Measurements from ENCODE around the gene COMT.

The COMT gene

GRCh38 chr22:19997561-19998231 is 56.1 kb downstream of the COMT start:
- no peak for FAIRE-seq

- FAIRE-seq: no peak
Observed at GRCh38 chr22:19998232-19998951, 56.8 kb downstream of the COMT start.

- no peak for FAIRE-seq
Observed at GRCh38 chr22:19998991-19999820, 57.6 kb downstream of the COMT start.

GRCh38 chr22:20000246-20001081 is 58.9 kb downstream of the COMT start:
- FAIRE-seq: no peak

GRCh38 chr22:20001082-20001638 is 59.6 kb downstream of the COMT start:
- FAIRE-seq: no peak

- FAIRE-seq: no peak
Observed at GRCh38 chr22:20002128-20002527, 60.6 kb downstream of the COMT start.

GRCh38 chr22:20002636-20003035 is 61.1 kb downstream of the COMT start:
- FAIRE-seq: no peak

GRCh38 chr22:20003304-20003703 is 61.7 kb downstream of the COMT start:
- no peak for FAIRE-seq

GRCh38 chr22:20004464-20004863 is 62.9 kb downstream of the COMT start:
- FAIRE-seq: no peak

- FAIRE-seq: no peak
Observed at GRCh38 chr22:20008221-20008995, 66.8 kb downstream of the COMT start.

GRCh38 chr22:20009018-20009491 is 67.5 kb downstream of the COMT start:
- no peak for FAIRE-seq

GRCh38 chr22:20009582-20010306 is 68.2 kb downstream of the COMT start:
- no peak for FAIRE-seq

- no peak for FAIRE-seq
Observed at GRCh38 chr22:20010307-20011122, 68.9 kb downstream of the COMT start.

- no peak for FAIRE-seq
Observed at GRCh38 chr22:20011123-20011992, 69.8 kb downstream of the COMT start.

- FAIRE-seq: no peak
Observed at GRCh38 chr22:20011993-20012740, 70.6 kb downstream of the COMT start.

GRCh38 chr22:20012741-20013331 is 71.3 kb downstream of the COMT start:
- FAIRE-seq: no peak

GRCh38 chr22:20013382-20013871 is 71.9 kb downstream of the COMT start:
- FAIRE-seq: no peak
